Left kidney (tissue), 2 donors: ENCODE data around the gene RIN3. TPM values are rescaled to one million over a fixed set of nuclear protein-coding genes. Genes with fewer than 3 reads are reported as not detected.

Experiments
- DNase-seq: peaks from one replicate; pipeline ENCODE4 v3.0.0-alpha.2; 2013
- polyA plus RNA-seq: library from polyadenylated mRNA; unstranded; fragments of 120-200 nt; gene quantifications from one replicate; pipeline ENCODE4 v1.2.1, GENCODE V29; 2013; ENCODE audit not compliant: insufficient read length

The RIN3 gene
- polyA plus RNA-seq, 1 donor, result 4.7 TPM

GRCh38 chr14:92484132-92484823, 29.3 kb upstream of the RIN3 start:
- no peak for DNase-seq

- DNase-seq, result no peak
These were observed 26.7 kb upstream of the RIN3 start for GRCh38 chr14:92486881-92487280.

DNA sequence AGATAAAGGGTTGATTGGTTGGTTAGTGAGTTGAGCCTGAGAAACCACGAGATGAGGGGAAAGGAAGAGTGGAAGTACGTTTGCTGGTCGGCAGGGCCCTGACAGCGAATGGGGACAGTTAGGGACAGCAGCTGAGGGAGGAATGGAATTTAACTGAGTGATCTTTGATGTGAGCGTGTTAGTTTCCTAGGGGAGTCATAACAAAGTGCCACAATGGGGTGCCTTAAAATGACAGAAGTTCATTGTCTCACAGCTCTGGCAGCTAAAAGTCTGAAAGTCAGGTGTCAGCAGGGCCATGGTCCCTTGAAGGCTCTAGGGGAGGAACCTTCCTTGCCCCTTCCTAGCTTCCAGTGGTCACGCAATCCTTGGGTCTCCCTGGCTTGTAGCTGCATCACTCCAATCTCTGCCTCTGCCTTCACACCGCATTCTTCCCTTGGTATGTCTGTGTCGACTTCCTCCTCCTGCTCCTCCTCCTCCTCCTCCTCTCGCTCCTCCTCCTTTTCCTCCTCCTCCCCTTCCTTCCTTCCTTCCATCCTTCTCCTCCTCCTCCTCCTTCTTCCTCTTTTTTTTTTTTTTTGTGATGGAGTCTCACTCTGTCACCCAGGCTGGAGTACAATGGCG, 26.0 kb upstream of the RIN3 start:
- no peak for DNase-seq

DNA sequence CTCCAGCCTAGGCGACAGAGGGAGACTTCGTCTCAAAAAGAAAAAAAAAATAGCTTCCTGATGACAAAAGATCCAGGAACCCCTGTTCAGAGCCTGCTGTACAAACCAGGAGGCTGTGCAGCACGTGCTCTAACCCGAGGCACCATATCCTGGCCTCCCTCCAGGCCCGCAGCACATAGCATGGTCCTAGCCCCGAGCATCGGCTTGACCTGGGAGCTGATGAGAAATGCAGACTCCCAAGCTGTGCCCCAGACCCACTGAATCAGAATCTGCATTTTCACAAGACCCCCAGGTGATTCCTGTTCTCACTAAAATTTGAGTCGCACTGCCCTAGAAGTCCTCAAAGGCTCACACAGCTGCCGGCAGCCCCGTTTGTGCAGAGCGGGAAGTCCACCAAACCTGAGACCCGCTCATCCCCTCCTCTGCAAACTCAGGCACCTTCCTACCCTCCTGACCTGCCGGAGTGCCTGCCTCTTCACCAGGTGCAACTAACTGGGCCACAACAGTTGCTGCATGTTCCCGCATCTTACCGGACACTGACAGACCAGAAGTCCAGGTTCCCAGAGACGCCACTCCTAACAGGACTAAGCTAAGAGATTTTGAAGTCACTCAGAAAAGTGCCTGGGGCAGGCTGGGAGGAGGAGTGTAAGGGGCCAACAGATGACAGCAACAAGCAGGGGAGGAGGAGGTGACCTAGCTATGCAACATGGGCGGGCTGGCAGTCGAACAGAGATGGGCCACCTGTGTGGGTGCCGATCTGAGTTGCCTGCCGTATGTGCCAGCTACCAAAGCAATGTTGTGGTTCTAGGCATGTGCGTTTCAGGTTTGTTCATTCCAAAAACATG, 24.0 kb upstream of the RIN3 start:
- no peak for DNase-seq

- no peak for DNase-seq
These were observed 23.2 kb upstream of the RIN3 start for GRCh38 chr14:92490239-92490959.

- DNase-seq, result no peak
These were observed 21.8 kb upstream of the RIN3 start for GRCh38 chr14:92491782-92492181.

GRCh38 chr14:92492258-92492657, 21.3 kb upstream of the RIN3 start:
- DNase-seq, result no peak

GRCh38 chr14:92493024-92493423, 20.6 kb upstream of the RIN3 start:
- DNase-seq, result no peak

DNA sequence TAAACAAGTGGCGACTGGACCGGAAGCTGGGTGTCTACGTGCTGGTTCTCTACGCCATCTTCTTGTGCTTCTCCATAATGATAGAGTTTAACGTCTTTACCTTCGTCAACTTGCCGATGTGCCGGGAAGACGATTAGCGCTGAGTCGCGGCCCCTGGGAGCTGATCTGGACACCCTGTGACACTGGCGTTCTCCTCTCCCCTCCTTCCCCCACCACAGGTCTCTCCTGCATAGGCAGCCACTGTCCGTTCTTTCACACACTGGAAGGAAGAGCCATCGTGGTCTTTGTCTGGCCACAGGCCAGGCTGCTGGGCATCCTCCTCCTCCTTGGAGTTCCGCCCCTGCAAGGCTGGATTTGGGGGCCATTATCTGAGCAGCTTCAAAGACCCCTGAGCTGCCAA, 20.1 kb upstream of the RIN3 start:
- DNase-seq, result no peak

- no peak for DNase-seq
These were observed 19.1 kb upstream of the RIN3 start for GRCh38 chr14:92494512-92494911.

- DNase-seq, result no peak
These were observed 18.6 kb upstream of the RIN3 start for GRCh38 chr14:92495027-92495426.

DNA sequence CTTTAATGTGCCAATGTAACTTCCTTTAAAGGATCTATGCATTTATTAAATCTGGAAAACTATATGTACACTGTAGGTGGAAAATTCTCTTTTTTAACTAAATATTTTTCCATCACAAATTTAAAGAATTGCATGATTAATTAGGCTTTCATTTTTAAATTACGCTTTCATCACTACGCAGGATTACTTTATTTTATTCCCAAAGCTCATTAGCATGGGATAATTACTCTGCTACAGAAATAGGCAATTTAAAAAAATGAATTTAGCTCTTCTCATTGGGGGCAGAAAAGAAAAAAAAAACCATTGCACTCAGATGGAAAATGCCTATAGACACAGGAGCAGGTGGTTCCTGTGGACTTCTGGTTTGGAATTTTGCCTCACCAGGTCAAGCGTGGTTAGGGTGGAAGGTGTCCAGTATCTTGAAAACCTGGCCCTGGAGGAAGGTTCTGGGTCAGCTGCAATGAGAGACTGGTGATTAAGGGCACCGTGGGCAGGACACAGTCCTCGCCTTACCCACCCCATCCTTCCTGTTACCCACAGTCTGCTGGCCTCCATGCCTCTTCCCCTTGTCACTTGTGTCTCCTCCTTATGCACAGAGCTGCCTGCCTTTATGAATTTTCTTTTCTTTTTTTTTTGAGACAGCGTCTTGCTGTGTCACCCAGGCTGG, 17.3 kb upstream of the RIN3 start:
- no peak for DNase-seq

DNA sequence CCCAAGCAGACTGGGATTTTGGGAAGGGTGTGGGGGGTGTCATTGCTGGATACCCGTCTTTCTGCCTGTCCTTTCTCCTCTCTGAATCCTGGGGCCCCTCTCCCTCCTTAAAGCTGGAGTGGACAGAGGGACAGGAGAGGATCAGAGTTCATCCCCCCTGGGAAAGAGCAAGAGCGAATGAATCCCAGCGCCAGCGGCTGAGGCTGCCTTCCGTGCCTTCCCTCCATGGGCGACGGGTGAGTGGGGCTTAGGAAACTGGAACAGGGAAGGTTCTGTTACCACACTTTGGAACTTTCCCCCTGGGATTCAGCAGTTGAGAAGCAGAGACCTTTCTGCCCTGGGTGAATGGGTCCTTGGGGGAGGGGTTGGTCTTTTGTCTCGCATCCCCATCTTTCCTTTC, 16.2 kb upstream of the RIN3 start:
- no peak for DNase-seq

DNA sequence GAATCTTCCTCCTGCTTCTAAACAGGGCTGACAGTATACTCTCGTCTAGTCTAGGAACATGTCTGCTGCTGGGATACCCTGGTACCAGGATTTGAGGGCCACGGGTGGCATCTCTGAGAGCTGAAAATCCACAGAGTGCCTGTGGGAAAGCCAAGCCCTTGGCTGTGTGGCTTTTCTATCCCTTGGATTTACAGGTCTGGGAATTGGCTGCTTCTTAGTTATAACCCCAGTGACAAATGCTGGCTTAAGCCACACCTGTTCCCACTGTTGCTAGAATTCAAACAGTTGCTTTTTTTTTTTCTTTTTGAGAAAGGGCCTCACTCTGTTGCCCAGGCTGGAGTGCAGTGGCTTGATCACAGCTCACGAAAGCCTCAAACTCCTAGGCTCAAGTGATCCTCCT, 14.3 kb upstream of the RIN3 start:
- no peak for DNase-seq

DNA sequence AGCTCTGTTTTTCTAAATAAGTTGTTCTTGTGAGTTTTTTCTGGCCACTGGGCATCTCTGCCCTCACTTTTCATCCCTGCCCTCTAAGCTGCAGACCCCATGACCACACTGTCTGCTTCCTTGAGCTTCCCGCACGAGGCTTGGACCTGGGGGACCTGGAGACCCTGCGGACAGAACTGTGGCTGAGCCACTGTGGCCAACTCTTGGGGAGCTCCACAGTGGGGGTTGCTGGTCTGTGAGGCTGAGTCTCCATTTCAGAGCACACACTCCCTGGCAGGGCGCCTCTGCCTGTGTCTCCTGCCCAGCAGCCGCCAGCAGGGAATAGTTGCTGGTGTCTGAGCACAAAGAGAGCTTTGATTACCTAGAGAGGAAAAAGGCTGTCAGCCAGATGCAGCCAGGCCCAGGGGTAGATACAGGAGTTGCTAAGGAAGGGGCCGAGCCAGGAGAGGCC, 13.1 kb upstream of the RIN3 start:
- DNase-seq, result no peak

DNA sequence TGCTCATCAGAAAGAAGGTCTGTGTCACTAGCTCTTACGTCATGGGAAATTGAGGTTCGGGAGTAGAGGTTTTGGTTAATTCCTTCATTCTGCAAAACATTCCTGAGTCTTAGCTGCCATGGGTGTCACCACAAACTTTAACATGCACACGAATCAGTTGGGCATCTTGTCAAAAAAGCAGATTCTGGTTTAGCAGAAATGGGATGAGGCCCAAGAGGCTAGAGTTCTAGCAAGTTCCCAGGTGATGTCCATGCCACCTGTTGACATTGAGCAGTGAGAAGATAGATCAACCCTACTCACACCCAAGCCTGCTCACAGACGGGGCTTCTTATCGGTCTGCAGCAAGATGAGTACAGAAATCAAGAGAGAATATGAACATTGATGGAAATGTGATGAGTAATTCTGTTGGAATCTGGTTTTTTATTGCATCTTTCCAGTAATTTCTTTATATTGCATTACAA, 11.7 kb upstream of the RIN3 start:
- DNase-seq, result no peak

DNA sequence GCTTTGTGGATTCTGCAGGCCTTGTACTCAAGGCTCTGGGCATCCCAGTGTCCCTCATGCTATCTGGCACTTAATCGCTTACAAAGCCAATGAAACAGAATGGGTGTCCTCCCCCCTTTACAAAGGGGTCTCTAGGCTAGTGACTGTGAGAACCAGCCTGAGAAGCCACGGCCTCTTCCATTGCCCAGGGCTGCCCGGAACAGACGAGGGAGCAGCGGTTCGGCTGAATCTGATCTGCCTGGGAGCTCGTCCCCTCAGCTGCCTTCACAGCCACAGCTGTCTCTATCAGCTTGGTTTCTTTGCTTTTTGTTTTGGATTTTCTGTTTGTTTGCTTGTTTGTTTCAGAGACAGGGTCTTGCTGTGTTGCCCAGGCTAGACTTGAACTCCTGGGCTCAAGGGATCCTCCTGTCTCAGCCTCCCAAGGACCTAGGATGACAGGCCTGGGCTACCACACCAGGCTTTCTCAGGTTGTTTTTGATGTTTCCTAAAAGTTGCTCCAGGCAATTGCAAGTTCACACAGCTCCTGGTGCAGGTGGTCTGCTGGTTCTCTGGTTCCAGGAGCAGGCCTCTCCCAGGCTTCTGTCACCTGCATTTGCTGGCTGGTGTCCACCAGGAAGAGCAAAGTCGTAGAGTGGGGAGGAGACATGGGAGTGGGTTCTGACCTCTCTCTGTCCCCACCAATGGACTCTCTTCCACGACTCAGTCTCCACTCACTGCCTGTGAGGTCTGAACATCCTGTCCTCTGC, 10.9 kb upstream of the RIN3 start:
- no peak for DNase-seq

GRCh38 chr14:92503756-92504491, 9.7 kb upstream of the RIN3 start:
- DNase-seq, result no peak

- no peak for DNase-seq
These were observed 7.8 kb upstream of the RIN3 start for GRCh38 chr14:92505826-92506225.

GRCh38 chr14:92506231-92506630, 7.3 kb upstream of the RIN3 start:
- no peak for DNase-seq
